ENCODE results near the gene PLPP3. TPM values are rescaled to one million over a fixed set of nuclear protein-coding genes. Genes with fewer than 3 reads are reported as not detected.

PLPP3 gene
- total RNA-seq, 1 experiment from 2014 or later, result 26.7 TPM

DNA sequence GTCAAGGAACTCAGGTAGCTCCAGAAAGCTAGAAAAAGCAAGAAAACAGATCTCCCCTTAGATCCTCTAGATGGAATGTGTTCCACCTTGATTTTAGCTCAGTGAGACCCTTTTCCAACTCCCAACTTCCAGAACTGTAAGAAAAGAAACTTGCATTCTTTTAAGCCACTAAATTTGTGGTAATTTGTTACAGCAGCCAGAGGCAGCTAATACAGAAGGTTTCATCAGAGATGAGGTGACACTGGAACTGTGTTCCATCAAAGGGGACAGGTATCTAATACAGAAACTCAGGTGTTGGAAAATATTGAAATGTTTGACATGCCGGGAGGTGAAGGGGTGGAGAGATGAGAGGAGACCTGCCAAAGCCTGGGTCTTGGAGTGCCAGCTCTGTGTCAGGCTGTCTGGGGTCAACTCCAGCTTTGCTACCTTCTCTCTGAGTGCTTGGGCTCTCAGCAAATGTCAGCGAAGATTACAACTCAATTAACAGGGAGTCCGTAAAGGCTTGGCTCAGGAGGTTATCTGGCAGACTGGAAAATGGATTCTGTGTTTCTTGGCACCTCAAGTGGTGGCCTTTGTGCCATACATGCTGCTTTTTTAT lies 71.3 kb downstream of the PLPP3 start:
- no peak overlapping the region for H4K8ac ChIP-seq (replicated peaks; ENCODE audit: insufficient read length, low read depth, low read length)
- Mint-ChIP-seq H3K27me3 (ENCODE audit: low read depth) (no peaks in the 10 kb centered on the region), H3K27ac (0 out of 7 replicates have a peak overlapping the region, but pooled peaks of 1 of the 3 experiments have one; percentile 6), H3K4me1 (peaks cover 33 to 41% of the 10 kb centered on the region in 2 experiments), H3K36me3 (ENCODE audit: insufficient read depth in 1 of 3, low read depth in 3 of 3) (peaks cover 44 to 91% (median 76%) of the 10 kb centered on the region in 3 experiments; a peak in 6 of 7 replicates), H3K9me3 (no peaks in the 10 kb centered on the region), H3K4me3 (no peak overlapping the region)
- no peak overlapping the region for H3K23ac ChIP-seq (ENCODE audit: insufficient read length, low read depth, low read length)
- no peaks in the 10 kb centered on the region for H3K9me3 ChIP-seq (ENCODE audit: control insufficient read depth, low read depth, low read length)
- no peak overlapping the region for H2AK5ac ChIP-seq (ENCODE audit: insufficient read length, low read length)
- no peak overlapping the region for H3K18ac ChIP-seq (ENCODE audit: insufficient read length, low read depth, low read length)
- WGBS (ENCODE audit: extremely low coverage, insufficient read length, low lambda C conversion rate), result no CpG with 5 or more reads among the region's 3 CpGs
- H3K79me2 ChIP-seq (ENCODE audit: insufficient read depth, low read length), result no peaks in the 10 kb centered on the region
- H2BK15ac ChIP-seq (ENCODE audit: low read depth, low read length), result no peak overlapping the region
- H3K4ac ChIP-seq (ENCODE audit: low read depth, low read length), result no peak overlapping the region
- no peak overlapping the region for H3K56ac ChIP-seq (ENCODE audit: insufficient read length, low read depth, low read length)
- no peak overlapping the region for H4K5ac ChIP-seq (ENCODE audit: insufficient read length, low read depth, low read length)
- H3K14ac ChIP-seq (ENCODE audit: insufficient read depth, low read length), result no peak overlapping the region
- no peak for DNase-seq
- H3K27me3 ChIP-seq (ENCODE audit: insufficient read depth, low read length), result no peaks in the 10 kb centered on the region
- no peak overlapping the region for H3K9ac ChIP-seq (ENCODE audit: extremely low read depth, insufficient read length, low read length)
- H3K79me1 ChIP-seq (ENCODE audit: insufficient read depth, low read depth, low read length, poor library complexity, severe bottlenecking), result no peaks in the 10 kb centered on the region
- no peak overlapping the region for H2BK5ac ChIP-seq (ENCODE audit: insufficient read length, low read length)
- H4K20me1 ChIP-seq (ENCODE audit: control insufficient read depth, insufficient read depth, insufficient read length), result no peaks in the 10 kb centered on the region
- H2BK12ac ChIP-seq (ENCODE audit: insufficient read length, low read depth, low read length), result no peak overlapping the region
- TF ChIP-seq, protein P1, sequence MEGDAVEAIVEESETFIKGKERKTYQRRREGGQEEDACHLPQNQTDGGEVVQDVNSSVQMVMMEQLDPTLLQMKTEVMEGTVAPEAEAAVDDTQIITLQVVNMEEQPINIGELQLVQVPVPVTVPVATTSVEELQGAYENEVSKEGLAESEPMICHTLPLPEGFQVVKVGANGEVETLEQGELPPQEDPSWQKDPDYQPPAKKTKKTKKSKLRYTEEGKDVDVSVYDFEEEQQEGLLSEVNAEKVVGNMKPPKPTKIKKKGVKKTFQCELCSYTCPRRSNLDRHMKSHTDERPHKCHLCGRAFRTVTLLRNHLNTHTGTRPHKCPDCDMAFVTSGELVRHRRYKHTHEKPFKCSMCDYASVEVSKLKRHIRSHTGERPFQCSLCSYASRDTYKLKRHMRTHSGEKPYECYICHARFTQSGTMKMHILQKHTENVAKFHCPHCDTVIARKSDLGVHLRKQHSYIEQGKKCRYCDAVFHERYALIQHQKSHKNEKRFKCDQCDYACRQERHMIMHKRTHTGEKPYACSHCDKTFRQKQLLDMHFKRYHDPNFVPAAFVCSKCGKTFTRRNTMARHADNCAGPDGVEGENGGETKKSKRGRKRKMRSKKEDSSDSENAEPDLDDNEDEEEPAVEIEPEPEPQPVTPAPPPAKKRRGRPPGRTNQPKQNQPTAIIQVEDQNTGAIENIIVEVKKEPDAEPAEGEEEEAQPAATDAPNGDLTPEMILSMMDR (conservative IDR thresholded peaks at IDR 0.05), result no peak
- no peak overlapping the region for H4K91ac ChIP-seq (ENCODE audit: insufficient read length, low read depth, low read length)
- H3K4me1 ChIP-seq (ENCODE audit: insufficient read depth, low read length), result peaks cover 7% of the 10 kb centered on the region; the same call in 1 of the 2 replicates
- no peaks in the 10 kb centered on the region for H3K23me2 ChIP-seq (ENCODE audit: insufficient read length, low read depth, low read length, poor library complexity, severe bottlenecking)
- no peak overlapping the region for H3T11ph ChIP-seq (ENCODE audit: low read length)
- no peak overlapping the region for H3K27ac ChIP-seq (ENCODE audit: insufficient read length, low read depth, low read length)
- no peak overlapping the region for H3K4me2 ChIP-seq (ENCODE audit: insufficient read depth, insufficient read length, low read length)
- H2BK120ac ChIP-seq (ENCODE audit: low read depth, low read length, poor library complexity, severe bottlenecking), result no peak overlapping the region
- no peak overlapping the region for H2BK20ac ChIP-seq (ENCODE audit: low read depth, low read length, poor library complexity, severe bottlenecking)
- no peak overlapping the region for H2AFZ ChIP-seq (ENCODE audit: low read length)

All from H9 (cell line).